ENCODE measurements around the gene SLC8A2.
A peak's percentile ranks its signal among the peaks of the same experiment; 100 is the strongest.
"Not testable (repeated sequence)": the region's sequence is repeated elsewhere in the genome, so short reads cannot be mapped to it uniquely, and the experiment has no call there.

The SLC8A2 gene

DNA sequence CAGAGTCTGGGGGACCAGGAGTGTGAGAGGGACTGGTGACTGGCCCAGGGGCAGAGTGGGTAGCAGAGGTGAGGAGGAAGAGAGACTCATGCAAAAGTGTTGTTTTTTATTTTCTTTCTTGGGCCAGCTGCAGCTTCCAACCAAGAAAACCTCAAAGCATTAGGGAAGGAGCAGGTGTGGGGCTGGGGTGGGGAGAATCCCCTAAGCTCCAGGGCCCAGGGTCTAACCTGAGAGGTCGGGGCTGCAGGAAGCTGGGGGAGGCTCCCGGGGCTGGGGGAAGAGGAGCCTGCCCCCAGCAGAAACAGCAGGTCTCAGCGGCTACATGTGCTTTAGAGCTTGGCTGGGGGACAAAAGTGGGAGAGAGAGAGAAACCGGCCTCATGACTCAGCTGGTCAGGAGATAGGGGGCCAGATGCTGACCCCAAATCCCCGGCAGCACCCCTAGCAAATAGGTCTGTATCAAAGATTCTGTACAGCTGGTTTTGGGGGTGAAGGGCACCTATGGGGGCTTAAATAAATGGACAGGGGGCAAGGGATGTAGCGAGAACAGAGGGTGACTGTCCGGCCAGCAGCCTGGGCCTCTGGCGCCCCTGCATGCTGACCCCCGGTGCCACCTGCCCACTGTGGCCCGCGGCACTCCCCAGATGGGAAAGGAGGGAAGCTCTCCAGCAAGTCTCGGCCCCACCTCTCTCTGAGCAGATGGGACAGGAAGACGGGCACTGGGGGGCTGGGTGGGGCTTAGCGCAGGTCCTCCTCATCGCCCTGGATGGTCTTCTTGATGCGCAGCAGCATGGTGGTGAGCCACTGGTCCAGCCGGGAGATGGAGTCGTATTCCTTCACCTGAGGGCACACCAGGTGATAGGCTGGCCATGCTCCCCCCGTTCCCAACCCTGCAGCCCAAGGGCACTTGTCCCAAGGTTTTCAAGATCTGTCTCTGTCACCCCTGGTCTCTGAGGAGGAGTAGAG, 16.1 kb upstream of the SLC8A2 start:
- no peak for DNase-seq

- DNase-seq, result no peak
These were observed 15.2 kb upstream of the SLC8A2 start for GRCh38 chr19:47486900-47487299.

DNA sequence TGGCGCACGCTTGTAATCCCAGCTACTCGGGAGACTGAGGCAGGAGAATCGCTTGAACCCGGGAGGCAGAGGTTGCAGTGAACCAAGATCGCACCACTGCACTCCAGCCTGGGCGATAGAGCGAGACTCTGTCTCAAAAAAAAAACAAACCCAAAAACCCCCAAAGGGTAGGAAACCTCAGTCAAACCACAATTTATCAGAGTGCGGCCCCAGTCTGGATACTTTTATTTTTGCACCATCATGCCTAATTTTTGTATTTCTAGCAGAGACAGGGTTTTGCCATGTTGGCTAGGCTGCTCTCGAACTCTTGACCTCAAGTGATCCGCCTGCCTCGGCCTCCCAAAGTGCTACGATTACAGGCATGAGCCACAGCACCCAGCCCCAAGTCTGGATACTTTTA, 14.5 kb upstream of the SLC8A2 start:
- DNase-seq, result not testable (repeated sequence)

DNA sequence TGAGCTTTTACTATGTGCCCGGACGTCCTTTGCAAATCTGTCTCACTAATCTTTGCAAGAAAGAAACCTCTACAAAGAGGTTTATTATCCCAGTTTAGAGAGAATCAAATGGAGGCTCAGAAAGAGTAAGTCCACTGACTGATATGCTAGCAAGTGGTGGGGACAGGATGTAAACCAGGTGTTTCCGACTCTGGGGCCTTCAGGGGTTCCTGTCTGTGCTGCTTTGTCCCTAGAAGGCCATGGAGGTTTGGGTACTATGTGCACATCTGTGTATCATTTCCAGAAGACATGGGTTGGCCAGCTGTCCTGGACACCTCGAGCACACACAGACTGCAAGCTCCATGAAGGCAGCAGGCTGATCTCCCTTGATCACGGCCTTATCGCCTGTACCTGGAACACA, 13.5 kb upstream of the SLC8A2 start:
- no peak for DNase-seq

DNA sequence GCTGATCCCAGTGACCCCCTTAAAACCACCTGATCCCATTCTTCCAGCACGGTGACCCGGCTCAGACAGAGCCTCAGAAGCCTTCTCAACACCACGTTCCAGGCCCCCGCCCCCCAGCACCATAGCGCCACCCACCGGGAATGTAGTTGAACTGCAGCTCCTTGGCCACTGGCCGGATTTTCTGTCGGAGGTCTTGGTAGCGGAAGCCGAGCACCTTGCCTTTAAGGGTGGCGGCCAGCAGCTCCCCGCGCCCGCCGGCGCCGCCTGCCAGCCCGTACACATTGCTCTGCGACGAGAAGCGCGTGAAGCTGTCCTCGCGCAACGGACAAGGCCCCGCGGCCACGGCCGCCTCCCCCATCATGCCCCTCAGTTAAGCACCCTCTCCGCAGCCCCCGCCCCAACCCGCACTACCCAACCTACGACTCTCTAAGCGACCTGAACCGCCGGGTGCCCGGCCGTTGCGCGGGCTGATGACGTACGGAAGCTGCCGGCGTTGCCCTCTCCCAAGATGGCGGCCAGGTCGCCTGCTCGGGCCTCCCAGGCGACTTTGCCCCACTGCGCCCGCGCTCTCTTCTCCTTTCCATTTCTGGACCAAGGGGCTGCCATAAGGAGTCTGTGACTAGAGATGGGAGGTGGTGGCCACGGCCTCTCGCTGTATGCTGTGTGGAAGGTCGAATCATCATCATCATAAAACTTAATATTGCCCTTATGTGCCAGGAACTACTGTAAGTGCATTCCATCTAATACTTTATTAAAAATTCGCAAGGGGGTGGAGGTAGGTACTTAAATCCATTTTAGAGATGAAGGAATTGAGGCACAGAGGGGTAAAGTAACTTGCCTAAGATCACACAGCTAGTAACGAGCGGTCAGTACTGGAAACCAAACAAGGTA, 12.4 kb upstream of the SLC8A2 start, which contains the start of gene KPTN:
KPTN (minus strand) TSS at position 420 of the 891 bp plus-strand sequence; CDS start at position 361, 59 bp downstream.
- DNase-seq, result peak; percentile 95

GRCh38 chr19:47483200-47483599, 11.5 kb upstream of the SLC8A2 start:
- no peak for DNase-seq

- no peak for DNase-seq
These were observed 9.9 kb upstream of the SLC8A2 start for GRCh38 chr19:47481460-47482052.

- DNase-seq, result no peak
These were observed 9.0 kb upstream of the SLC8A2 start for GRCh38 chr19:47480658-47481057.

- DNase-seq, result peak; percentile 77
These were observed 8.2 kb upstream of the SLC8A2 start for GRCh38 chr19:47479701-47480503.

DNA sequence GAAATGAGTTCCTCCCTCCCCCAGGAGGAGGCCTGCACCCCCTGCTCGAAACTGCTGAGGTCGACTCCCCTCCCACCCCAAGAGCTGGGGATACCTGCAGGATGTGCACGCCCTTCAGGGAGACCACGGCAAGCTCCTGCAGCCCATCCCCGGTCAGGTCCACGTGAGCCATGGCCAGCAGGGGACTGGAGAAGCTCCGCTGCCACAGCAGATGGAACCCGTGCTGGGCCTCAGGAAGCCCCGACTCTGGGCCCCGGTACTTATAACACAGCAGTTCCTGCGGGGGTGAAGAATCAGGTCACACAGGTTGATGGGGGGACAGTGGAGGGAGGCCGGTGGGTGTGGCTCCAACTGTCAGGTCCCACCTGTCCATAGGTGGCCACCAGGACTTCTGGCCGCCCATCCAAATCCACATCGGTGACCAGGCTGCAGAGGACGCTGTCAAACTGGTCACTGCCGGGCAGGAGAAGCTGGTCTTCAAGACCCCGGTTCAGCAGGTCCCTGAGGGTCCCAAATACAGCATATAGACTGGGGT, 4.8 kb upstream of the SLC8A2 start:
- no peak for DNase-seq

- DNase-seq, result no peak
These were observed 3.8 kb upstream of the SLC8A2 start for GRCh38 chr19:47475465-47475864.

DNA sequence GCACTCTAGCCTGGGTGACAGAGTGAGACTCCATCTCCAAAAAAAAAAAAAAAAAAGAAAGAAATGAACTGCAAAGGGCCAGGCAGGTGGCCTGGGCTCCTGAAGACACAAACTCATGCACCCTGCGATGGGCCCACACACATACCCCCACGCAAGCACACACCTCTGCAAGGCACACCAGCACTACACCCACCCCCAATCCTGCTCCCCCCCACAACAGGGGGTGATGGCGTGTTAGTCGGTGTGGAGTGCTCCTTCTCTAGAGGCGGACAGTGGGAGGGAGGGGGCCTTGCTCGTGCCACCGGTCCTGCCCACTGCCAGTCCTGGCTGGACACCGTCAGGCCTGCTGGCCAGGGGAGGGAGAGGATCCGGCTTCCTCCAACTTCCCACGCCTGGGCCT, 1.6 kb upstream of the SLC8A2 start:
- DNase-seq, result no peak

GRCh38 chr19:47471381-47471732, 336 bp downstream of the SLC8A2 start:
- DNase-seq, result no peak

DNA sequence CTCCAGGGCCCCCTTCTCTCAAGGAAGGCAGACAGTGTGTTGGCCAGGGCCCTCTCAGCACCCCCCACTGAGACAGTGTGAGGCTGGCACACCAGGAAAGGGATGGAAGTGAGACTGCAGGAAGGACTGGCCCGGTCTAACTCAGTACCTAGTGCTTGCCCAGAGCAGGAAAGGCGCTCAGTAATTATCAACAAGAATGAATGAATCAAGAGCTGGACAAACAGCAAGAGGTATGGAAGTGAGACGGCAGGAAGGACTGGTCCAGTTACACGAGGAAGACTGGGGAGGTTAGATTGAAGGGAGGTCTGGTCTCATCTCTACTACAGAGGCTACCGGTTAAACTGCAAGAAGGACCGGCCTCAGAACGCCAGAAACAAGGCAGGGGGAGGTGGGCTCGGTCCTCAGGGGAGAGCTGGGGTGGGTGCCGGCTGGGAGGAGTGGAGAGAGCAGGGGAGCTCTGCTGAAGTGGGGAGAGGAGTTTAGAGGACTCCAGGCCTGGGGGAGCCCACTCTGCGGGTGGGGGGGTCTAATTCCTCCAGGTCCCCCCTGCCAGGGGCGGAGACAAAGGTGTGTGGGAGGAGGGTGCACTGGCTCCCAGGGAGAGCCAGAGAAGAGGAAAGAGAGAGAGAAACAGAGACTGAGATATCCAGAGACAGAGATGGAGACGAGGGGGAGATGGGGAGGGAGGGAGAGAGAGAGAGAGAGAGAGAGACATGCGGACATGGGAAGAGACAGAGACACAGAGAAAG, 1.1 kb downstream of the SLC8A2 start:
- no peak for DNase-seq

- no peak for DNase-seq
These were observed 2.0 kb downstream of the SLC8A2 start for GRCh38 chr19:47469719-47470118.

GRCh38 chr19:47469363-47469700, 2.4 kb downstream of the SLC8A2 start:
- peak; percentile 47 for DNase-seq

DNA sequence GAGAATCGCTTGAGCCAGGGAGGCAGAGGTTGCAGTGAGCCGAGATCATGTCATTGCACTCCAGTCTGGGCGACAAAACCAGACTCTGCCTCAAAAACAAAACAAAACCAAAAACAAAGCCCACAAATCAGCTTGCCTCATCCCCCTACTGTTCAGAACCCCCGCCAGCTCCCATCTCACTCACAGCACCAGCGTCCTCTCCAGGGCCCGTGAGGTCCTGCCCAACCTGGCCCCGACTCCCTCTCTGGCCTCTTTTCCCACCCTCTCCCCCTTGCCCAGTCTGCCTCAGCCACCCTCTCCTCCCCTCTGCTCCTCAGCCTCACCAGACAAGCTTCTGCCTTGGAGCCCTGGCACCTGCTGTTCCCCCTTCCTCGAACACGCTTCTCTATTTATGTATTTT, 3.8 kb downstream of the SLC8A2 start:
- DNase-seq, result peak; percentile 47

DNA sequence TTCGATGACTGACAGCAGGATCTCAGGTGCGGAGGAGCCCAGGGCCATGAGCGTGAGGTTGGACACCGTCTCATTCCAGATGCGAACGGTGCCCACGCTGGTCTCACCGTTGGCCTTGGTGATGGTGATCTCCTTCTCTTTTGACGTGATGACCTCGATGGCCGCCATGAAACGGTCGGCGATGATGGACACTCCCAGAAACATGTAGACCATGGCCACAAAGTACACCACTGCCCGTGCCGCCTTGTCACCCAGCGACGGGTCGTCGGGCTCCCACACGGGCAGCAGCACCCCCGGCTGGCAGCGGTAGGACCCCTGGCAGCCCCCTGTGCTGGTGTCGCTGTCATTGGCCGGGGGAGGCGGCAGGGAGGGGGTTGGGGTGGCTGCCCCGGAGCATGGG, 5.7 kb downstream of the SLC8A2 start:
- no peak for DNase-seq

- DNase-seq, result no peak
These were observed 6.8 kb downstream of the SLC8A2 start for GRCh38 chr19:47464675-47465419.

DNA sequence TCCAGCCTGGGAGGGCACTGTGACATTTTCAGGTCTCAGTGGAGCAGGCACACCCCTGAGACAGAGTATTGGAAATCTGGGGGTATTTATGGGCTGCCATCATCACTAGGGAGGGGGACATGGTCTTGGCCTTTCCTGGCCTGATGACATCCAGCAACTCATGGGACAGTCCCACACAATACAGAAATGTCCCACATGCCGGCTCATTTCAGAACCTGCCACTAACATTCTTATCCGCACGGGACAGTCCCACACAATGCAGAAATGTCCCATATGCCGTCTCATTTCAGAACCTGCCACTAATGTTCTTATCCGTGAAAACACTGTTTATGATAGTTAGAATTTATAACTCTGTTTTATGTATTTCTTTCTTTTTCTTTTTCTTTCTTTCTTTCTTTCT, 9.8 kb downstream of the SLC8A2 start:
- DNase-seq, result no peak

GRCh38 chr19:47459477-47459876, 12.2 kb downstream of the SLC8A2 start:
- no peak for DNase-seq

Data from islet precursor cell (in vitro differentiated cells).